Measurements from ENCODE around the gene SERGEF. TPM values are rescaled to one million over a fixed set of nuclear protein-coding genes. Genes with fewer than 3 reads are reported as not detected.

The SERGEF gene
- total RNA-seq, 1 donor from 2014 or later, result 32.4 TPM

DNA sequence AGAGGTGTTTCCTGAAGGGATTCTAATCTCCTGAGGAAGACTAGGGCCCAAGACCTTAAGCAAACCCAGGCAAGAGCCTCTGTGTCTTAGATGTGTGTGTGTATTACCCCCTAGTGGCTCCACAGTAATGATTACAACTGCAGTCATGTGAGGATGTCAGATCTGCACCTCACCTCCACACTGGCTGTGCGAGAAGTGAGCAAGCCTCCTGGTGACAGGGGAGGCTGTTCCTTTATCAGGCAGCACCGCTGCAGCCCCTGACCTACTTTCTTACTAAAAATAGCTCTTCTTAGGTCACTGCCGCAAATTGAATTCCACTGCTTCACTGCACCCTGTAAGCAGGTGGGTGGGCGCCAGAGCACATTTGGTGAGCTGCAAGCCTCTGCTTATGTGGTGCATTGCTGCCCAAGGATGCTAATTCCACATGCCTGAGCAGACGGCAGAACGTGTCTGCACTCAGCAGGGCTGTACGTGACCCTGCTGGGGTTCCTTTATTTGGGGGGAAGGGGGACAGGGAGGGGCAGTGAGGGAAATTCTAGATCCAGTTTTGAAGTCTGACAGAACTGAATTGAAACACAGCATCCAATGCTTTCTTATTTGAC is 165.9 kb downstream of the SERGEF start:
- H3K9me3 Mint-ChIP-seq (ENCODE audit: low read depth), result no peaks in the 10 kb centered on the region
- peaks cover 2% of the 10 kb centered on the region for H3K4me1 Mint-ChIP-seq (ENCODE audit: low read depth)
- H3K4me3 Mint-ChIP-seq (ENCODE audit: low read depth), result no peak overlapping the region
- H3K27ac Mint-ChIP-seq, result no peak overlapping the region
- no peaks in the 10 kb centered on the region for H3K36me3 Mint-ChIP-seq (ENCODE audit: insufficient read depth)
- TF ChIP-seq, protein P1, sequence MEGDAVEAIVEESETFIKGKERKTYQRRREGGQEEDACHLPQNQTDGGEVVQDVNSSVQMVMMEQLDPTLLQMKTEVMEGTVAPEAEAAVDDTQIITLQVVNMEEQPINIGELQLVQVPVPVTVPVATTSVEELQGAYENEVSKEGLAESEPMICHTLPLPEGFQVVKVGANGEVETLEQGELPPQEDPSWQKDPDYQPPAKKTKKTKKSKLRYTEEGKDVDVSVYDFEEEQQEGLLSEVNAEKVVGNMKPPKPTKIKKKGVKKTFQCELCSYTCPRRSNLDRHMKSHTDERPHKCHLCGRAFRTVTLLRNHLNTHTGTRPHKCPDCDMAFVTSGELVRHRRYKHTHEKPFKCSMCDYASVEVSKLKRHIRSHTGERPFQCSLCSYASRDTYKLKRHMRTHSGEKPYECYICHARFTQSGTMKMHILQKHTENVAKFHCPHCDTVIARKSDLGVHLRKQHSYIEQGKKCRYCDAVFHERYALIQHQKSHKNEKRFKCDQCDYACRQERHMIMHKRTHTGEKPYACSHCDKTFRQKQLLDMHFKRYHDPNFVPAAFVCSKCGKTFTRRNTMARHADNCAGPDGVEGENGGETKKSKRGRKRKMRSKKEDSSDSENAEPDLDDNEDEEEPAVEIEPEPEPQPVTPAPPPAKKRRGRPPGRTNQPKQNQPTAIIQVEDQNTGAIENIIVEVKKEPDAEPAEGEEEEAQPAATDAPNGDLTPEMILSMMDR (IDR thresholded peaks at IDR 0.05; ENCODE audit: unreplicated experiment), result peak; percentile 31
- no peaks in the 10 kb centered on the region for H3K27me3 Mint-ChIP-seq
- DNase-seq (ENCODE audit: low spot score, unreplicated experiment), result no peak

DNA sequence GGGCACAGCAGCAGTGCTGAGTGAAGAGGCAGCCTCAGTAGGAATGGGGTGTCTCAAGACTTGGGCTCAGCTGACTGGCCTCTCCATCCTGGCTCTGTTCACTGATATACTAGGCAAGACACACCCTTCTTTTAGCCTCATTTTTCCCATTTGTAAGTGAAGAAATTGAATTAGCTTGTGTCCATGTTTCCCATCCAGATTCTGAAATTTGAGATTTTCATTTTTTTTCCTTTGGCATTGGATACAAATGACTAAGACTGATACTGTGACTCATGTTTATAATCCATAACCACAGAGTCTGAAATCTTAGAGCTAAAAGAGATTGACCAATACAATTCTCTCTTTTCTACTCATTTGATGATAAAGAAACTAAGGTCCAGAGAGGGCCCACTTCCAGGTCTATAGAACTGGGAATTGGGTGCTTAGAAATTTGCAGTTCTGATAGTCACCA is 167.4 kb downstream of the SERGEF start:
- no peaks in the 10 kb centered on the region for H3K27me3 Mint-ChIP-seq
- TF ChIP-seq, protein P1 (IDR thresholded peaks at IDR 0.05; ENCODE audit: unreplicated experiment), result no peak
- no peaks in the 10 kb centered on the region for H3K9me3 Mint-ChIP-seq (ENCODE audit: low read depth)
- peaks cover 2% of the 10 kb centered on the region for H3K4me1 Mint-ChIP-seq (ENCODE audit: low read depth)
- DNase-seq (ENCODE audit: low spot score, unreplicated experiment), result no peak
- no peak overlapping the region for H3K27ac Mint-ChIP-seq
- no peaks in the 10 kb centered on the region for H3K36me3 Mint-ChIP-seq (ENCODE audit: insufficient read depth)
- no peak overlapping the region for H3K4me3 Mint-ChIP-seq (ENCODE audit: low read depth)

DNA sequence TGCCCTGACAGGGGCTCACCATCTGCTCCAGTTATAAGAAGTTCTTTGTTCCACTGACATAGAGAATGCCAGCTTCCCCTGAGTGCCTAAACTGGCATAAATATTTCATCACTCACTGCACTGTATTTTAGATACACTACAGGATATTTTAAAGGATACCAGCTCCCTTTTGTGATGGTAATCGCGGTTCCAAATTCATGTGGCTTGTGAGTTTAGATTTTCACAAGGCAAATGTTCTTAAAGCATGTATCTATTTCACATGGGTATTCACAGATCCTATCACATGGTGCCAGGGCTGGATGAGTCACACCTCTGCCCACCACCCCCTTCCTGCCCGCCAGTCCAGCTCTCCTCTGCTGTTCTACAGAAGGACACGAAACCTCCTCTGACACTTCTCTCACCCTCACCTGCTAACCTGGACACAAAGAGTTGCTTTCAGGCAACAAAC is 172.7 kb downstream of the SERGEF start:
- Mint-ChIP-seq H3K4me1 (ENCODE audit: low read depth) (peaks cover 2% of the 10 kb centered on the region), H3K27me3 (no peaks in the 10 kb centered on the region), H3K36me3 (ENCODE audit: insufficient read depth) (no peaks in the 10 kb centered on the region), H3K27ac (no peak overlapping the region), H3K4me3 (ENCODE audit: low read depth) (no peak overlapping the region), H3K9me3 (ENCODE audit: low read depth) (no peaks in the 10 kb centered on the region)
- DNase-seq (ENCODE audit: low spot score, unreplicated experiment), result no peak
- TF ChIP-seq, protein P1 (IDR thresholded peaks at IDR 0.05; ENCODE audit: unreplicated experiment), result no peak

DNA sequence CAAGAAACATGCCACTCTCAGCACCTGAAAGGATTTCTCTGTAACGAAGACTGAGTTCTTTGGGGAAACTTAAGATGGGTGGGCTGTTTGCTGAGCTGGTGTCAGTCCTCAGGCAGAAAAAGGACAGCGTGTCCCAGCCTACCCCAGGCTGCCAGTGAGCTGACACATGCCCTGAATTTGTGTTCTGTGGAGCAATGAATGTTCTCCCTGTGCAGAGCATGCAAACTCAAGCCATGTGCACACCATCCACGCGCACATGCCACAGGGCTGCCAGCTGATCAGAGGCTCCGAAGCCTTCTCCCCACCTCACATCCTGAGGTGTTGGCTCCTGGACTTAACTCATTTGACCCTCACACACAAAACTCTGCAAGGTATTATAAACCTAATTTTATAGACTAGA is 173.4 kb downstream of the SERGEF start:
- TF ChIP-seq, protein P1 (IDR thresholded peaks at IDR 0.05; ENCODE audit: unreplicated experiment), result no peak
- H3K36me3 Mint-ChIP-seq (ENCODE audit: insufficient read depth), result no peaks in the 10 kb centered on the region
- H3K4me3 Mint-ChIP-seq (ENCODE audit: low read depth), result no peak overlapping the region
- peaks cover 2% of the 10 kb centered on the region for H3K4me1 Mint-ChIP-seq (ENCODE audit: low read depth)
- no peak for DNase-seq (ENCODE audit: low spot score, unreplicated experiment)
- H3K9me3 Mint-ChIP-seq (ENCODE audit: low read depth), result no peaks in the 10 kb centered on the region
- no peaks in the 10 kb centered on the region for H3K27me3 Mint-ChIP-seq
- H3K27ac Mint-ChIP-seq, result no peak overlapping the region

DNA sequence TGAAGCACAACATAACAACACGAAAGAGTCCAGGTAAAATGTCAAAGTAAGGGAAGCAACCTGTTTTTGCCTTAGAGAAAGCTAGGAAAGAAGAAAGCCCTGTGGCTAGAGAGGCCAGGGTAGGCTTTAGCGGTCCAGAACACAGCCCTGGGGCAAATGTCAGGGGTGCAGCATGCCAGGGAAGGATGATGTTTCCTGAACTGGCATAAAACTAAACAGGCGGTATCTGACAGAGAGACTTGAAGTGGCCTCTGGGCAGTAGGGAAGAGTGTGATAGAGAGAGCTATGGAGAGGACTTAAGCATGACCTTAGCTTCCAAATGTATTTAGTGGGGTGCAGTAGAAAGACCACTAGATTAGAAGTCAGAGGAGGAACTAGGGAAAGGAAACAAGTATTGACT is 174.7 kb downstream of the SERGEF start:
- Mint-ChIP-seq H3K27ac (no peak overlapping the region), H3K36me3 (ENCODE audit: insufficient read depth) (no peaks in the 10 kb centered on the region)

More for the DNA sequence above, 174.7 kb downstream of the SERGEF start:
- TF ChIP-seq, protein P1 (IDR thresholded peaks at IDR 0.05; ENCODE audit: unreplicated experiment), result no peak
- no peak overlapping the region for H3K4me3 Mint-ChIP-seq (ENCODE audit: low read depth)
- H3K27me3 Mint-ChIP-seq, result no peaks in the 10 kb centered on the region
- no peaks in the 10 kb centered on the region for H3K4me1 Mint-ChIP-seq (ENCODE audit: low read depth)
- no peaks in the 10 kb centered on the region for H3K9me3 Mint-ChIP-seq (ENCODE audit: low read depth)
- DNase-seq (ENCODE audit: low spot score, unreplicated experiment), result no peak
